Measurements from ENCODE around the gene ZBTB44.
"Not testable (repeated sequence)": the region's sequence is repeated elsewhere in the genome, so short reads cannot be mapped to it uniquely, and the experiment has no call there.

The ZBTB44 gene

DNA sequence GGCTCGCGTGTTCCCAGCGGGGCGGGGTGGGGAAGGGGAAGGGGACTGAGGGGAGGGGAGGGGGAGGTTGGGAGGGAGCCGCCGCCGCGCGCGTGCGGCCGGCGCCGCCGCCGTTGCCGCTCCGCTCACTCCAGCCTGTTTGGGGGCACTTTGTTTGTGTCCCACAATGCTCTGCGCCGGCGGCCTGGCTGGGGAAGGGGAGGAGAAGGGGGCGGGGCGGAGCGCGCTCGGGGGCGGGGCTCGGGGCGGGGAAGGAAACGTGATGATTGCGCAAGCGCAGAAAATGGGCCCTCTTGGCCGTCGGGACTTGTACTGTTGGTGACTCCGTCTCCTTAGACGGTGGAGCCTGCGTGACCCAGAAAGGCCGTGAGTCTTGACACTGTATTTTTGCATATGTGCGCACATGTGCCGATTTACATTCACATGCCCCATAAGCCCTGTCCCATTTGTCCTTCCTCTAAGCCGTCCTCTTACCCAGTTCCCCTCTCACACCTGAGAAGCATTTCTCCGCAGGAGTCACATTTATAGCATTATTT is at the start of gene ZBTB44:
ZBTB44 (minus strand) TSS at position 168 of the 536 bp plus-strand sequence. CDS start 53,044 bp downstream, outside the sequence.
- peak; percentile 90 for DNase-seq (ENCODE audit: low read depth in 1 of 2, low spot score in 1 of 2)

DNA sequence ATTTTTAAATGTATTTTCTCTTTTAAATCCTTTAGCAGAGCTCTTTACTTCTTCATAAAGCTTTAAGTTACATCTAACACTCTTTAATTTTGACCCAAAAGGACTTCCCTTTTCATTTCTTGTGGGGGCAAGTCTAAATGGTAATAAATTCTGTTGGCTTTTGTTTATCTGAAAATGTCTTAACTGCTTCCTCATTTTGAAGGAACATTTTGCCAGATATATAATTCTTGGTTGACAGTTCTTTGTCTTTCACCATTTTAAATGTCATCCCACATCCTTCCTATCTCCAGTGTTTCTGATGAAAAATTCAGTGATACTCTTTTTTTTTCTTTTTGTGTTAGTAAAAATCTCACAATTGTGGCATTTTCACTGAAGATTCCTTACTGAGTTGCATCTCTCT is 44.7 kb upstream of the ZBTB44 start:
- no peak for DNase-seq (ENCODE audit: low read depth in 1 of 2, low spot score in 1 of 2)

- no peak for DNase-seq (ENCODE audit: low read depth in 1 of 2, low spot score in 1 of 2)
These were observed 43.7 kb upstream of the ZBTB44 start for GRCh38 chr11:130358398-130358797.

DNA sequence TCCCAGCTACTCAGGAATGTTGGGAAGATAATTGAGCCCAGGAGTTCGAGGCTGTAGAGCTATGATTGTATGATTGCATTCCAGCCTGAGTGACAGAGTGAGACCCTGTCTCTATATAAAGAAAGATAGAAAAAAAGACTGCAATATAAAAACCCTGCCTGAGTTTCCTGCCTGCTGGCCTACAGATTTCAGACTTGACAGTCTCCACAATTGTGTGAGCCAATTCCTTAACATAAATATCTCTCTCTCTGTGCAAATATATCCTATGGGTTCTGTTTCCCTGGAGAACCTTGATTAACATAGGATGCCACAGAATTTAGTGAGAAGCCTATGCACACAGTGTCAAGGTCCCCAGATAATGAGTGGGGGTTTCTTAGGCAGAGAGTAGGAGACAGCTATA is 32.5 kb upstream of the ZBTB44 start:
- no peak for DNase-seq (ENCODE audit: low read depth in 1 of 2, low spot score in 1 of 2)

- DNase-seq (ENCODE audit: low read depth in 1 of 2, low spot score in 1 of 2): no peak
These were observed 30.1 kb upstream of the ZBTB44 start for GRCh38 chr11:130344841-130345240.

GRCh38 chr11:130340671-130341319 is 26.1 kb upstream of the ZBTB44 start:
- DNase-seq (ENCODE audit: low read depth in 1 of 2, low spot score in 1 of 2): no peak

- DNase-seq (ENCODE audit: low read depth in 1 of 2, low spot score in 1 of 2): no peak
These were observed 23.9 kb upstream of the ZBTB44 start for GRCh38 chr11:130338667-130339066.

DNA sequence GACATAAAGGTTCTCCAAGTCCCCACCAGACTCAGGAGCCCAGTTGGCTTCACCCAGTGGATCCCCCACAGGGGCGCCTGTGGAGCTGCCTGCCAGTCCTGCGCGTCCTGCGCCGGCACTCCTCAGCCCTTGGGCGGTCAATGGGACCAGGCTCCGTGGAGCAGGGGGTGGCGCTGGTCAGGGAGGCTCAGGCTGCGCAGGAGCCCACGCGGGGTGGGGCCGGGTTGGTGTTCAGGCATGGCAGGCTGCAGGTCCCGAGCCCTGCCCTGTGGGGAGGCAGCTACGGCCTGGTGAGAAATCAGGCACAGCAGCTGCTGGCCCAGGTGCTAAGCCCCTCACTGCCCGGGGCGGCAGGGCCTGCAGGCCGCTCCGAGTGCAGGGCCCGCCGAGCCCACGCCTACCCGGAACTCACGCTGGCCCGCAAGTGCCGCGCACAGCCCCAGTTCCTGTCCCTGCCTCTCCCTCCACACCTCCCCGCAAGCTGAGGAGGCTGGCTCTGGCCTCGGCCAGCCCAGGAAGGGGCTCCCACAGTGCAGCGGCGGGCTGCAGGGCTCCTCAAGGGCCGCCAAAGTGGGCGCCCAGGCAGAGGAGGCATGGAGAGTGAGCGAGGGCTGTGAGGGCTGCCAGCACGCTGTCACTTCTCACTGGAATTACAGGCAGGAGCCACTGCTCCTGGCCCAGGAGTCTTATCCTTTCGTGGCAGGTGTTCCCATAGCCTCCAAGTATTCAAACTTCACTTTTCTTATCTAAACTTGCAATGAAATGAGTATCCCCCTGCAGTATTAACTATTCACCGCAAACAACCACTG is 22.8 kb upstream of the ZBTB44 start:
- DNase-seq (ENCODE audit: low read depth in 1 of 2, low spot score in 1 of 2): no peak

GRCh38 chr11:130331397-130331796 is 16.7 kb upstream of the ZBTB44 start:
- not testable (repeated sequence) for DNase-seq (ENCODE audit: low read depth in 1 of 2, low spot score in 1 of 2)

- DNase-seq (ENCODE audit: low read depth in 1 of 2, low spot score in 1 of 2): no peak
These were observed 15.5 kb upstream of the ZBTB44 start for GRCh38 chr11:130330101-130330684.

- no peak for DNase-seq (ENCODE audit: low read depth in 1 of 2, low spot score in 1 of 2)
These were observed 13.7 kb upstream of the ZBTB44 start for GRCh38 chr11:130328420-130328819.

DNA sequence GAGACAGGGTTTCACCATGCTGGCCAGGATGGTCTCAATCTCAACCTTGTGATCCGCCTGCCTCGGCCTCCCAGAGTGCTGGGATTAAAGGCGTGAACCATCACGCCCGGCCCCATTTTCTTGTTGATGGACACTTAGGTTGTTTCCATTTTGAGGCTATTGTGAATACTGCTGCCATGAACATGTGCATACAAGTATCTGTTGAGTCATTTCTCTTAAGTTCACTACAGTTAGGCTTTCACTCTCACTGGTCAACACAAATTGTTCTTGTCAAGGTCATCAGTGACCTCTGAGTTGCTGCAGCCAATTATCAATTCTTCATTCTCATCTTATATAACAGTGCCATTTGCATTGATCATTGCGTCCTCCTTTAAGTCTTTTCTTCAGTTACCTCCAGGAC is 13.0 kb upstream of the ZBTB44 start:
- no peak for DNase-seq (ENCODE audit: low read depth in 1 of 2, low spot score in 1 of 2)

DNA sequence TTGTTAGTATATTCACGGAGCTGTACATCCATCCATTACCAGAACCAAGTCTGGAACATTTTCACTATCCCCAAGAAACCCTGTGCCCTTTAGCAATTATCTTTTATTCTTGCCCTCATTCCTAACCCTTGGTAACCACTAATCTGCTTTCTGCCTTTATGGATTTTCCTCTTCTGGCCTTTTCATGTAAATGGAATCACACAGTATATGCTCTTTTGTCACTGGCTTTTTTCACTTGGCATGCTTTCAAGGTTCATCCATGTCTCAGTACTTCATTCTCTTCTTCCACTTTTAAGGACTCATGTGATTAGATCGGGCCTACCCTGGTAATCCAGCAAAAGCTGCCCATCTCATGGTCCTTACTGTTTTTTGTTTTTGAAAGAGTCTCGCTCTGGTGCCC is 11.0 kb upstream of the ZBTB44 start:
- DNase-seq (ENCODE audit: low read depth in 1 of 2, low spot score in 1 of 2): no peak

DNA sequence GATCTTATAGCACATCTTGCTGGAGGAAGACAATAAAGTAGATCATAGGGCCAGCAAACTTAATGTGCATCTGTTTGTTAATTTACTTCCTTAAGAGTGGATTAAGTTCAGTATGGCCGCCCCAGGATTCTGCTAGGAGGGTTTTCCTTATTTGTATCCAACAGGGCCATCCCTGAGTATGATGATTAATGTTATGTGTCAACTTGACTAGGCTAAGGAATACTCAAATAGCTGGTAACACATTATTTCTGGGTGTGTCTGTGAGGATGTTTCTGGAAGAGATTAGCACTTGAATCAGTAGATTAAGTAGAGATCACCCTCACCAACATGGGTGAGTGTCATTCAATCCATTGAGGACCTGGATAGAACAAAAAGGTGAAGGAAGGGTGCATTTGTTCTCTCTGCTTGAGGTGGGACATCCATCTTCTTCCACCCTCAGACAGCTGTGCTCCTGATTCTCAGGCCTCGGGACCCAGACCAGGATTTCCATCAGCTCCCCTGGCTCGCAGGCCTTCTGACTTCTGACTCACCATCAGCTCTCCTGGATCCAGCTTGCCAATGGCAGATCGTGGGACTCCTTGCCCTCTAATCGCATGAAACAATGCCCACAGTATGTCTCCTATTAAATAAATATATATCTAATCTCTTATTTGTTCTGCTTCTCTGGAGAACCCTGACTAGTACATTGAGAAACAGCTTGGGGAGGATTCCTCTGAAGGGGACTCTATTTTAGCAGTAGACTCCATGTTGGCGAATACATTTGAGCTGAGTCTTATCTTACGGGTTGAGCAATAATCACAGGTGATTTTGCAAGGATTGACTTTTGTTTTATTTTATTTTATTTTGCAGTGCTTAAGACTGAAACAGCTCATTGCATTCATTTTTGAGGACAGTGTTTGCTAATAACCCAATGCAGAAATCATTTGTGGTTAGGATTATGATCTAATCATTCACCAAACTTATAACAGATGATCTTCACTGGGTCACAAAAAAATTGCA is 9.0 kb upstream of the ZBTB44 start:
- no peak for DNase-seq (ENCODE audit: low read depth in 1 of 2, low spot score in 1 of 2)

- no peak for DNase-seq (ENCODE audit: low read depth in 1 of 2, low spot score in 1 of 2)
These were observed 7.4 kb upstream of the ZBTB44 start for GRCh38 chr11:130322126-130322525.

- no peak for DNase-seq (ENCODE audit: low read depth in 1 of 2, low spot score in 1 of 2)
These were observed 3.4 kb upstream of the ZBTB44 start for GRCh38 chr11:130318031-130318673.

DNA sequence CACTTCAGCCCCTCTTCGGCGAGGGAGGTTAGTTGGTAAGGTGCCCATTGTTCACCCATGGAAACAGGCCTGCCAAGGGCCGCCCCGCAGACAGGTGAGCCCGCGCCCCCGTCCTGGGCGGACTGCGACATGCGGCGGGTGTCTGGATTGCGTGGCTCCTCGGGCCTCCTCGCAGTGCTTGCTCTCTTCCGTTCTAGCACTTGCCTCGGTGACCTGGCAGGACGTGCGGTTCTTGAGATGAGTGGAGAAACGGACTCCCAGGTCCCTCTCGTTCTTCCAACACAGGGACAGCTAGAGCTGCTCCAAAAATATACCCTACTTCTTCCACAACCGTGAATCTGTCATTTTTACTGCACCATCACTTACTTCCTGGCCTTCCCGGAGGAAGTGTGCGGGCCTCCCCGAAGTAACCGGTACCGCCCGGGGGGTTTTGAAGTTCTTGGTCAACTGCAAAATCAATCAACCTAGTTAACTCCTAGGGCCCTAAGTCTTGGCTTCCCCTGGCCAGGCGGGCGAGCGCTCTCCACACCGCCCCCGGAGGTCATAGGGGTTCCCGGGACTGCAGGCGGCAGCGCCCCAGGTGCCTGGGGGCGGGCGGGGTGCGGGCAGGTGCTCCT is 745 bp upstream of the ZBTB44 start:
- peak; percentile 12 to 21 for DNase-seq (ENCODE audit: low read depth in 1 of 2, low spot score in 1 of 2)

DNA sequence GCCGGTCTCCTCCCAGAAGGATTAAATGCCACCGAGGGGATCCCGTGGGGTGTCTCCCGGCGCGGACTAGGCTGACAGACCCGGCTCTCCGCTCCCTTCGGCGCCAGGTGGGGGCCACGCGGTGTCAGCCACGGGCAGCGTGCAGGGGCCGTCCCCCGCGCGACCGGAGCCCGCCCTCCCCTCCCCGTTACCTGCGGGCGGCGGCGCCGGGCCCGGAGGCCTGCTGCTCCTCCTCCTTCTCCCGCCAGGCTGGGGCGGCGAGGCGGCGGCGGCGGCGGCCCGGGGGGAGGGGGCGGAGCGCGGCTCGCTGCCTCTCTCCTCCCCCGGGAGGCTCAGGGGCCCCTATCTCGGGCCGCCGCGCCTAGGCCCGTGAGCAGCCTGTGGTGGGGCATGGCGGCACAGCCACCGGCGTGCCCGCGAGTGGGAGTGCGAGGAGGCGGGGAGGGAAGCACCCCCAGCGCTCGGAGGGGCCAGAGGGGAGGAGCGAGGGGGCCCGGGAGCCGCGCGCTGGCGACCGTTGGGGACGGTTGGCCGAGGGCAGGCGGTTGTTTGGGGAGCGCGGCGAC is 450 bp downstream of the ZBTB44 start:
- DNase-seq (ENCODE audit: low read depth in 1 of 2, low spot score in 1 of 2): peak; percentile 45 to 46

- DNase-seq (ENCODE audit: low read depth in 1 of 2, low spot score in 1 of 2): no peak
These were observed 1.1 kb downstream of the ZBTB44 start for GRCh38 chr11:130313383-130314183.

Measured in activated CD4-positive, alpha-beta T cell treated with anti-CD3 and anti-CD28 coated beads, Interleukin-2, amount 50 U/mL, for 24 hours (primary cell).